Testis (tissue), 2 donors: ENCODE data around the gene NELL1.

Experiments used
- POLR2A ChIP-seq: fragments of 450-650 bp; IDR thresholded peaks from one replicate; pipeline ENCODE4 v1.6.1; 2017; ENCODE audit warnings: antibody characterized with exemption, mild to moderate bottlenecking, moderate library complexity
- TF ChIP-seq, protein P1 (sequence below), 3 experiments: fragments of 450-650 bp in 2 of 3; fragments of 200-600 bp in 1 of 3; sonication (generic) in 1 of 3; IDR thresholded peaks; one replicate each; pipeline ENCODE4 v1.5.1; 2016 to 2019; ENCODE audit warnings: antibody characterized with exemption in 3 of 3, mild to moderate bottlenecking in 2 of 3, moderate library complexity in 1 of 3

DNA sequence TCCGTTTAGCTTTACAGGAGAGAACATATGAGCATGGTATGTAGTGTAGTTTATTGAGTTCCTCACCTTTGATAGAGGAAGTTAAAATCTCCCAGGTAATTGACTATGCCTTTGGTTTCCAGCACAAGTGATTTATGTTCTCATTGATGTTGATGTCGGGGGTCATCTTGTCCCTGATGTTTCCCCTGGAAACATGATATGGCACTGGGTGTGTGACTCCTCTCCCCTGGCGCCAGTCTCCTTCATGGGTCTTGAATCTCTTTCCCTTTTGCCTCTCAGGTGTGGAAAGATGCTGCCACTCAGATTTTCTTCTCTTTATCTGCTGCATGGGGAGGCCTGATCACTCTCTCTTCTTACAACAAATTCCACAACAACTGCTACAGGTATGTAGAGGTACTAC, 41.7 kb upstream of the NELL1 start:
- TF ChIP-seq, protein P1, sequence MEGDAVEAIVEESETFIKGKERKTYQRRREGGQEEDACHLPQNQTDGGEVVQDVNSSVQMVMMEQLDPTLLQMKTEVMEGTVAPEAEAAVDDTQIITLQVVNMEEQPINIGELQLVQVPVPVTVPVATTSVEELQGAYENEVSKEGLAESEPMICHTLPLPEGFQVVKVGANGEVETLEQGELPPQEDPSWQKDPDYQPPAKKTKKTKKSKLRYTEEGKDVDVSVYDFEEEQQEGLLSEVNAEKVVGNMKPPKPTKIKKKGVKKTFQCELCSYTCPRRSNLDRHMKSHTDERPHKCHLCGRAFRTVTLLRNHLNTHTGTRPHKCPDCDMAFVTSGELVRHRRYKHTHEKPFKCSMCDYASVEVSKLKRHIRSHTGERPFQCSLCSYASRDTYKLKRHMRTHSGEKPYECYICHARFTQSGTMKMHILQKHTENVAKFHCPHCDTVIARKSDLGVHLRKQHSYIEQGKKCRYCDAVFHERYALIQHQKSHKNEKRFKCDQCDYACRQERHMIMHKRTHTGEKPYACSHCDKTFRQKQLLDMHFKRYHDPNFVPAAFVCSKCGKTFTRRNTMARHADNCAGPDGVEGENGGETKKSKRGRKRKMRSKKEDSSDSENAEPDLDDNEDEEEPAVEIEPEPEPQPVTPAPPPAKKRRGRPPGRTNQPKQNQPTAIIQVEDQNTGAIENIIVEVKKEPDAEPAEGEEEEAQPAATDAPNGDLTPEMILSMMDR (IDR thresholded peaks at IDR 0.05) = no peak
- TF ChIP-seq POLR2A = no peak
